Measurements from ENCODE around the gene SSH2. TPM values are rescaled to one million over a fixed set of nuclear protein-coding genes. Genes with fewer than 3 reads are reported as not detected.

The SSH2 gene
- total RNA-seq, 1 experiment from 2014 or later: 14.6 TPM

- no peak overlapping the region for H2BK120ac ChIP-seq (ENCODE audit: low read depth, low read length, poor library complexity, severe bottlenecking)
- no peak overlapping the region for H2BK15ac ChIP-seq (ENCODE audit: low read depth, low read length)
- no peaks in the 10 kb centered on the region for H3K36me3 Mint-ChIP-seq (ENCODE audit: insufficient read depth in 1 of 3, low read depth in 3 of 3)
- no peaks in the 10 kb centered on the region for H4K20me1 ChIP-seq (ENCODE audit: control insufficient read depth, insufficient read depth, insufficient read length)
- no peak overlapping the region for H3K14ac ChIP-seq (ENCODE audit: insufficient read depth, low read length)
- H2AK5ac ChIP-seq (ENCODE audit: insufficient read length, low read length): no peak overlapping the region
- H3K79me1 ChIP-seq (ENCODE audit: insufficient read depth, low read depth, low read length, poor library complexity, severe bottlenecking): no peaks in the 10 kb centered on the region
- no peak for TF ChIP-seq CTCF (conservative IDR thresholded peaks at IDR 0.05)
- H3K23ac ChIP-seq (ENCODE audit: insufficient read length, low read depth, low read length): no peak overlapping the region
- no CpG with 5 or more reads among the region's 5 CpGs for WGBS (ENCODE audit: extremely low coverage, insufficient read length, low lambda C conversion rate)
- no peak overlapping the region for H3K56ac ChIP-seq (ENCODE audit: insufficient read length, low read depth, low read length)
- no peak overlapping the region for H3K18ac ChIP-seq (ENCODE audit: insufficient read length, low read depth, low read length)
- H3K4me3 Mint-ChIP-seq: no peak overlapping the region
- H4K5ac ChIP-seq (ENCODE audit: insufficient read length, low read depth, low read length): no peak overlapping the region
- H3K23me2 ChIP-seq (ENCODE audit: insufficient read length, low read depth, low read length, poor library complexity, severe bottlenecking): no peaks in the 10 kb centered on the region
- H3K9me3 Mint-ChIP-seq: no peaks in the 10 kb centered on the region
- no peak overlapping the region for H3K4ac ChIP-seq (ENCODE audit: low read depth, low read length)
- H3K4me2 ChIP-seq (ENCODE audit: insufficient read depth, insufficient read length, low read length): no peak overlapping the region
- peaks cover 7% of the 10 kb centered on the region in 2 experiments for H3K4me1 Mint-ChIP-seq
- H2AFZ ChIP-seq (ENCODE audit: low read length): no peak overlapping the region
- H3K9me3 ChIP-seq (ENCODE audit: control insufficient read depth, low read depth, low read length): no peaks in the 10 kb centered on the region
- no peak overlapping the region for H2BK20ac ChIP-seq (ENCODE audit: low read depth, low read length, poor library complexity, severe bottlenecking)
- H3K27ac ChIP-seq (ENCODE audit: insufficient read length, low read depth, low read length): no peak overlapping the region
- no peak overlapping the region for H3T11ph ChIP-seq (ENCODE audit: low read length)
- H3K27ac Mint-ChIP-seq: no peak overlapping the region
- no peaks in the 10 kb centered on the region for H3K27me3 Mint-ChIP-seq (ENCODE audit: low read depth)
- H3K4me1 ChIP-seq (ENCODE audit: insufficient read depth, low read length): no peaks in the 10 kb centered on the region
- no peak overlapping the region for H4K8ac ChIP-seq (replicated peaks; ENCODE audit: insufficient read length, low read depth, low read length)
- H2BK12ac ChIP-seq (ENCODE audit: insufficient read length, low read depth, low read length): no peak overlapping the region
- no peak overlapping the region for H3K9ac ChIP-seq (ENCODE audit: extremely low read depth, insufficient read length, low read length)
- no peaks in the 10 kb centered on the region for H3K27me3 ChIP-seq (ENCODE audit: insufficient read depth, low read length)
- no peak for DNase-seq
- H4K91ac ChIP-seq (ENCODE audit: insufficient read length, low read depth, low read length): no peak overlapping the region
- H3K79me2 ChIP-seq (ENCODE audit: insufficient read depth, low read length): no peaks in the 10 kb centered on the region
- H2BK5ac ChIP-seq (ENCODE audit: insufficient read length, low read length): no peak overlapping the region
Measured at GRCh38 chr17:29776026-29776425, 154.0 kb downstream of the SSH2 start.

Data from H9 (cell line).